Fibroblast of upper back skin (primary cell): ENCODE results near the gene CDKL1.
"Not testable (repeated sequence)": the region's sequence is repeated elsewhere in the genome, so short reads cannot be mapped to it uniquely, and the experiment has no call there.

Experiments used
- DNase-seq: peaks from one replicate; pipeline ENCODE4 v3.0.0-alpha.2; 2013

The CDKL1 gene

GRCh38 chr14:50321009-50321660 is 75.5 kb downstream of the CDKL1 start:
- peak; percentile 90 for DNase-seq

GRCh38 chr14:50320283-50320682 is 76.4 kb downstream of the CDKL1 start:
- peak; percentile 51 for DNase-seq

DNA sequence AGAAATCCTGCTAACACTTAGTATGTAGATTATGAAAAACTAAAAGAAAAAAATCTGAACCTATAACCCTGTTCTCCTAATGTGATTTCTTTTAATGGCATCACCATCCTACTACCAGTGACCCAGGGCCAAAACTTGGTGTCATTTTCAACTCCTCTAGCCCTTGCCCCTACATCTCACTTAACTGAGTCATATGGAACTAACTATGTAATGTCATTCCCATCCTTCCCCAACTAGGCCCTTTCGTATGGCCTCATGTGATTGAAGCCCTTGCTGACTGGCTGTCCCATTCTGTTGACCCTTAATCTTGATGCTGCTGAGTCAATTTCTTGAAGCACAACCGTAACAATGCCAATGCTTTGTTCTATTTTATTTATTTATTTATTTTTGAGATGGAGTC is 77.0 kb downstream of the CDKL1 start:
- no peak for DNase-seq

GRCh38 chr14:50319293-50319692 is 77.4 kb downstream of the CDKL1 start:
- no peak for DNase-seq

- DNase-seq, result peak; percentile 55
Measured at GRCh38 chr14:50318031-50318626, 78.6 kb downstream of the CDKL1 start.

DNA sequence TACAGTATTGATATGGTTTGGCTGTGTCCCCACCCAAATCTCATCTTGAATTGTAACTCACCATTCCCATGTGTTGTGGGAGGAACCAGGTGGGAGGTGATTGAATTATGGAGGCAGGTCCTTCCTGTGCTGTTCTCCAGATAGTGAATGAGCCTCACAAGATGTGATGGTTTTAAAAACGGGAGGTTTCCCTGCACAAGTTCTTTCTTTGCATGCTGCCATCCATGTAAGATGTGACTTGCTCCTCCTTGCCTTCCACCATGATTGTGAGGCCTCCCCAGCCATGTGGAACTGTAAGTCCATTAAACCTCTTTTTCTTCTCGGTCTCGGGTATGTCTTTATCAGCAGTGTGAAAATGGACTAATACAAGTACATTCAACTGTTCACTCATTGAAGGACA is 82.6 kb downstream of the CDKL1 start:
- DNase-seq, result not testable (repeated sequence)

DNA sequence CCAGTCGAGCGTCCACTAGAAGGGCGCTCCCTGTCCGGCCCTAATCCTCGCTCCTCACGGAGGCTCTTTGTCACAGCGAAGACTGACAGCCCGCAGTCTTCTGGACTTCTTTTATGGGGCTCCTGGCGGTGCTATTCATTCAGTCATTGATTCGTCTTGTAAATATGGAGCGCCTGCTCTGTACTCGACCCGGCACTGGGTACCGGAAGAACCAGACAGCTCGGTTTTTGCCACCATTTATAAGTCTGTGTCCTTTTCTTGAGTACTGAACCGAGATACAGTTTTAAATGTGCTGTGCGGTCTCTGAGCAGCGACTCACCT is 84.0 kb downstream of the CDKL1 start:
- DNase-seq, result no peak

- peak; percentile 91 for DNase-seq
Measured at GRCh38 chr14:50311972-50312733, 84.5 kb downstream of the CDKL1 start, which contains the start of the genes DMAC2L and L2HGDH. DMAC2L (plus strand) TSS chr14:50312324; CDS start chr14:50321488, 9,164 bp downstream. L2HGDH (minus strand) TSS chr14:50312229; CDS start chr14:50312150, 79 bp downstream.

DNA sequence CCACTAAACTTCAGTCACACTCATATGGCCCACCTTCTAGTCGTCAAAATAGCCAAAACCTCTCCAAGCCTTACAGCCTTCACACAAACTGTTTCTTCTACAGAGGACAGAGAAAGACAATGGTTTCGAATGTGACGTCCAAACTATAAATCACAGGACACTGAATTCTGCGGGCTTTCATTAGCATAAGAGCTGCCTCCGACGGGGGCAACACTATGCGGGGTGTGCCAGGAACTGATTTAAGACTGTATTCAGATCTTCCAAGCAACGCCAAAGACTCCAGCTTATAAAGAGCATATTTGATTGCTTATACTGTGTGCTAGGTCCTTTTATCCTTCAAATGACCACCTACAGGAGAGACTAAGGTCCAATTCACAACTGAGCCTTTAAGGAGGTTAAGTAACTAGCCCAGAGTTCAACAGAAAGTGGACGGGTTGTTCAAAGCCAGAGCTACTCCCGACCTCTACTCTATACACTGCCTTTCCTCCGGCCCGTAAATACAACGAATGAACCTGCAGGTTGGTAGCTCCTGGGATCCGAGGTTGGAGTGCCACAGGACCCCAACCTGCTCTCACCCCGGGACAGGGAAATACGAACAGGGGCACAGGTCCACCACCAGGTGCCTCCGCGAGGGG is 85.2 kb downstream of the CDKL1 start:
- no peak for DNase-seq

DNA sequence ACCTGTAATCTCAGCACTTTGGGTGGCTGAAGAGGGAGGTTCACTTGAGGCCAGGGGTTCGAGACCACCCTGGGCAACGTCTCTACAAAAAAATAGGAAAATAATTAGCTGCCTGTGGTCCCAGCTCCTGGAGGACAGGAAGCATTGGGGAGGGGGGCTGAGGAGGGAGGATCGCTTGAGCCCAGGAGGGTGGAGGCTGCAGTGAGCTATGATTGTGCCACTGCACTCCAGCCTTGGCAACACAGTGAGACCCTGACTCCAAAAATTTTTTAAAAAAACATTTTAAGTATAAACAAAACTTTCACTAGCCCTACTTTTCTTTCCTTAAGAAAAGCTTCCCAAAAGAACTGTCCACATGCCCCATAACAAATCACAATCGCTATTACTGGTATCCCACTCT is 86.2 kb downstream of the CDKL1 start:
- no peak for DNase-seq

DNA sequence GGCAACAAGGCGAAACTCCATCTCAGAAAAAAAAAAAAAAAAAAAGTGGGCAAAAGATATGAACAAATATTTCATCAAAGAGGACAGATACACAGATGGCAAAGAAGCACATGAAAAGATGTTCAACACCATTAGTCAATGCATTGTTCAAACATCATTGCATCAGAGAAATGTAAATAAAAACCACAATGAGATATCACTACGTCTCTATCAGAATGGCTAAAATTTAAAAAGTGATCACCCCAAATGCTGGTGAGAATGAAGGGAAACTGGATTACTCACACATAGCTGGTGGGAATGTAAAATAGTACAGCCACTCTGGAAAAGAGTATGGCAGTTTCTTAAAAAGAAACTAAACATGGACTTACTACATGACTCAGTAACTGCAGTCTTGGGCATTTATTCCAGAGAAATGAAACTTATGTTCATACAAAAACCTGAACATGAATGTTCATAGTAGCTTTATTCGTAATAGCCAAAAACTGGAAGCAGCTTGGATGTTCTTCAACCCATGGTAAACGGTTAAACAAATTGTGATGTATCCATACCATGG is 88.2 kb downstream of the CDKL1 start:
- DNase-seq, result no peak

DNA sequence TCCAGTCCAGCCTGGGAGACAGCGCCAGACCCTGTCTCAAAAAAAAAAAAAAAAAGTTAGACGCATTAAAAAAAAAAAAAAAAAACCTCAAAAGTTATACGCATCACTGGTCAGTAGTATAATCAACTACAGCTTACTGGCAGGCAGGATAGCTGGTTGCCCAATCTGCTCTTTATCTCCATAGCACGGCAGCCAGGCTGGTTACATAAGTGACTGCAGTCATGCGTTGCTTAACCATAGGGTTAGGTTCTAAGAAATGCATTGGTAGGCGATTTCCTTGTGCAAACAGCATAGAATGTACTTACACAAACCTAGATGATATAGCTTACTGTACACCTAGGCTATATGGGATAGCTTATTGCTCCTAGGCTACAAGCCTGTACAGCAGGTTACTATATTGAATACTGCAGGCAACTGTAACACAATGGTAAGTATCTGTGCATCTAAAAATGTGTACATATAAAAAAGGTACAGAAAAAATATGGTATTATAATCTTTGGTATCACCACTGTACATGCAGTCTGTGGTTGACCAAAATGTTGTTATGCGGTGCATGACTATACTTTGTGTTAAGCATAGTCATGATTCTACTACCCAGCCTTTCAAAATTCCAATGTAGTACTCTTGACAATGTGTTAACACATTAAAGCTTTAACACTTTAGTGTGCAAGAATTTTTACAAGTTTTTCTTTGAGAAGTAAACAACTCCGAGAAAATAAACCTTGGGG is 92.8 kb downstream of the CDKL1 start:
- DNase-seq, result no peak

- DNase-seq, result no peak
Measured at GRCh38 chr14:50301914-50302313, 94.8 kb downstream of the CDKL1 start.

- no peak for DNase-seq
Measured at GRCh38 chr14:50299585-50299984, 97.1 kb downstream of the CDKL1 start.

- no peak for DNase-seq
Measured at GRCh38 chr14:50290306-50290705, 106.4 kb downstream of the CDKL1 start.

DNA sequence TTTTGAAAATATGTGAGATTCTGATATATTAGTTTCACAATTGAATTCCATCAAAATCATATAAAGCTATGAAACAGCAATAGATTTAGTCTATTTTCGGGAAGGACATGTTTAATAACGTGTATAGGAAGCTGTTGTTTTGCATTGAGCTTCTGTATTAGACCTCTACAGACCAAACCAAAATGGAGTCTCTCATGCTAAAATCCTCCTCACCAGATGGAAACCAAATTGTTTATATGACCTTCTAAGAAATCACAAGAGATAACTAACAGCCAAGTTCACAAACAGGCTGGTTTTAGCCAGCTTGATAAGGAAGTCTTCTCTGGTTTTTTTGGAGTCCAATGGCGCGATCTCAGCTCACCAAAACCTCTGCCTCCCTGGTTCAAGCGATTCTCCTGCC is 108.5 kb downstream of the CDKL1 start:
- DNase-seq, result no peak

DNA sequence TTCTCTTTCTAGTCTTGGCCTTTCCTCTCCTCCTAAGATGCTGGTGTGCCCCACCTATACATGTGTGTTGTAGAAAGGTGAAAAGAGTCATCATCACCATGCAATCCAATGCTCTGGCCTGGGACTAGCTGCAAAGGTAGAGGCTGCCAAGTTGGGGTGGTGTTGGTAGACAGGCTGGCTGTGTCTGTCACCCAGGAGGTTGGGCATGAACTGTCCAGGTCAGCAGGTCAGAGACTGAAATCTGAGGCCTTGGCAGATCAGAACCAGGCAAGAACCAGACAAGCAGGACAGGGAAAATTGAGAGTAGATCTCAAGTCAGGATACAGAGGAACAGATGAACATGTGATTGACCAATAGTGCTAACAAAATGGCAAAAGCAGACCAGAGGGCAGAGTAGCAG is 110.8 kb downstream of the CDKL1 start:
- no peak for DNase-seq
